ENCODE measurements around the gene KCNMA1.

DNA sequence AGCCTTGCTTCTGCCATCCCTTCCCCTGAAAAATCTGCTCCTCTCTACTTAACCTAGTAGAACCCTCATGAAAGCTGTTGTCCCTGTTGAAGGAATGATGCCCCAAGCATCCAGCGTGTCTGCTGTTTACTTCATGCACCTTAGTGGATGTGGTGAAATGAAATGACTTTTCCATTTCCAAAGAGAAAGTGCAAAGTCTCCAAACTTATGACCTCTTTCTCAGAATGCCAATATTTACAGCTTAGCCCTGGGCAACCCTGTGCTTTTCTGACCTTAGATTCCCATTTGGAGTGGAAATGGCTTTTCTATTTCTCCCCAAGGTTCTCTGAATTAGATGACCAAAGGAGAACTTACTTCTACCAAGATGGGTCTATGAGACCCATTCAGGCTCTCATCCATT lies 256.9 kb downstream of the KCNMA1 start:
- TF ChIP-seq YY1 (IDR thresholded peaks at IDR 0.05; ENCODE audit: insufficient read depth, insufficient read length) = no peak
- no peak for TF ChIP-seq ZNF274 (IDR thresholded peaks at IDR 0.05; ENCODE audit: low read depth, low read length)
- no peak for TF ChIP-seq SUZ12 (IDR thresholded peaks at IDR 0.05; ENCODE audit: extremely low read depth, insufficient read depth, insufficient read length)

Data from NT2/D1 (cell line).